NCI-H2171 (cell line): ENCODE results near the gene GGN.
A peak's percentile ranks its signal among the peaks of the same experiment; 100 is the strongest.
"Not testable (repeated sequence)": the region's sequence is repeated elsewhere in the genome, so short reads cannot be mapped to it uniquely, and the experiment has no call there.

Experiments
- DNase-seq: peaks from one replicate; lab custom pipeline; 2025; lab: John Stamatoyannopoulos, UW

GGN gene

DNA sequence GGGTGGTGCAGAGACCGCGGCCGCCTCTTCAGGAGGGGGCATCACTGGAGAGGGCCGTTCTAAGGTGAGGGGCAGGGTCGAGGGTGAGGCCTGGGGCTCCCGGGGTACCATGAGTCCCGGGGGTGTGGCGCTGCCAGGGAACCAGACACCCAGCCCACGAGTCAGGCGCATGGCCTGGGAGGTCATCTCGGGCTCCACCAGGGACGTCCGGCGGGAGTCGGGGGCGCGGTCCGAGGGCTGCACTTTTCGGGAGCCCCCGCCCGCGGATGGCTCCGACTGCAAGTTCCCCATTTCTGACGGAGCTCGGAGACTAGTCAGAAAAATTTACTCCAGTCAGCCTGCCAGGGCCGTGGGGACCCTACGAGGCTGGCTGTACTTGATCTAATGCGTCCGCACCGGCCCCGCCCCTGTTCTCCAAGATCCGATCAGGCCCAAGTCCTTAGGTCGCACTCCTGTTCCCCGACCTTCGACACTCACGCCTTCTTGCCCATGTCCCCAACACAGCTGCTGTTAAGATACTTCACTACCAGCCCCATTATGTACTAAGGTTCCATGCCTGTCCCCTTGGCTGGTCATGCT is 774 bp downstream of the GGN start:
- DNase-seq: no peak

DNA sequence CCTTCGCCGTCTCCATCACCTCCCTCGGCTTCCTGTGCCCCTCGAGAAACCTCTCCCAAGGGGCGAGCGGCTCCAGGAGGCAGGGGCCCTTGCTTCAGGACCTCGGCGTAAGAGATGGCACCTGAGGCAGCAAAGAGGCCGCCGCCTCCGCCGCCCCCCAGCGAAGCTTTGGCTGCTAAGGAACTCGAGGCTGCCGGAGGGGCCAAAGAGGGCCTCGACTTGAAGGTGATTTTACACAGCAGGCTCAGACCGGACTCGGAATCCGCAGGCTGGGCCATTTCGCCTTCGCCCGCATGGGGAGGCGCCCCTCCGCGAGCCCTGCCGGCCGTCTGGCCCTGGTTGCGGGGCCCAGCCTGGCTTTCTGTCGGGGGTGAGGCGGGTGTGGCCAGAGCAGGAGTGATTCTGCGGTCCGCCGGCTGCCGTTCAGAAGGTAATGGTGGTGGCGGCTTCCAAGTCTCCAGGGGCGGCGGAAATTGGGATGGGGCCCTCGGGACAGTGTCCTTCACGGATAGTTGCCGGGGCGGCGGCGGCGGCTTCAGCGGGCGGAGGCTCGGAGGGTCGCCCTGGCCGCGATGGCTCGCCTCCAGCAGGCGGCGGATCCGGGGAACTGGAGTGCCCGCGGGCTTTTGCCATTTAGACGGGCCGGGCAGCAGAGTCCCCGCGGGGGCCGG is 1.4 kb downstream of the GGN start:
- no peak for DNase-seq

DNA sequence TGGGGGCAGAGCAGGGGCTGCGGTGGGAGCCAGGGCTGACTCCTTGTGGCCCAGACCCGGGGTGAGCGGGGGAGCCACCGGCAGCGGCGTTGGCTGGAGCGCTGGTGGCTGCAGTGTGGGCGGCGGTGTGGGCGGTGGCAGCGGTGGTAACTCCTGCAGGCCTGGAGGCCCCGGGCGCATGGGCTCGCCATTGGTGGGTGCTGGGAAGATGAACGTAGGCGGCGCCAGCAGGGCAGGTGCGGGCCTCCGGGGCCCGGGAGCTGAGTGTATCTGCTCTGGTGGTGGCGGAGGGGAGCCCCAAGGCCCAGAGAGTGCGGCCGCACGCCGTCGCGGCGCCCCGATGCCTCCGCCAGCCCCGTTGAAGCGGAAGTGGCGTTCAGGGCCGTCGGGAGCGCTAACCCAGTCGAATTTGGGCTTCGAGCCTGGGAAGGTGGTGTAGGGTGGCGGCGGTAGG is 2.0 kb downstream of the GGN start:
- no peak for DNase-seq

DNA sequence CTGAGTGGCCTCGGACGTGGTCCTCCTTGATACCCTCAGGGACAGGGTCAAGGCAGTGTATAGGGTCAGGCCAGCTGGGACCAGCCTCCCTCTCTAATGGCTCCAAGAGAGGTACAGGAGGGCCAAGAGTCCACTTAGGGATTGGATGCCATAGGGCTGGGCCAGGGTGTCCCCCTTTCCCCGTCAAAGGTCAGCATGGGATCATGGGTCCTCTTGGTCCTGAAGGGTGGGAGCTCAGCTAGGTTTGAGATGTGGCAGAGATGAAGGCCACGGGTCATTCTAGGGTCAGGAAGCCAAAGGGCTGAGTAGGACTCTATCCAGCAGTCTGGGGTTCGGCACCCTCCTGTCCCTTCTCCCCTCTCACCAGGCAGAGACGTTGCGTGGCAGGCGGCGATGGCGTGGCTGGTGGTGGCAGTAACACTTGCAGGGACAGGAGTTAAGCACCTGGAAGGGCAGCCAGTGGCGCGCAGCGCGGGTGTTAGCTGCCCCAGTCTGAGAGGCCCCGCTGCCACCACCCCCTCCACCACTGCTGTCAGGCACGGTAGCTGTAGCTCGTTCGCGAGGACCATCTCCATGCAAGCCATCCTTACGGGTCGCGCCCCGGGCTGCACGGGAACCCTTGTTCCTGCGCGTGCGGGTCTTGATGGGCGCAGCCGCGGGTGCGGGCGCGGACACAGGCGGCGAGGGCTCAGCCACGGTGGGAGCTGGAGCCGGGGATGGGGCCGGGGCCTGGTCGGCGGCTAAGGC is 2.6 kb downstream of the GGN start:
- DNase-seq: no peak

DNA sequence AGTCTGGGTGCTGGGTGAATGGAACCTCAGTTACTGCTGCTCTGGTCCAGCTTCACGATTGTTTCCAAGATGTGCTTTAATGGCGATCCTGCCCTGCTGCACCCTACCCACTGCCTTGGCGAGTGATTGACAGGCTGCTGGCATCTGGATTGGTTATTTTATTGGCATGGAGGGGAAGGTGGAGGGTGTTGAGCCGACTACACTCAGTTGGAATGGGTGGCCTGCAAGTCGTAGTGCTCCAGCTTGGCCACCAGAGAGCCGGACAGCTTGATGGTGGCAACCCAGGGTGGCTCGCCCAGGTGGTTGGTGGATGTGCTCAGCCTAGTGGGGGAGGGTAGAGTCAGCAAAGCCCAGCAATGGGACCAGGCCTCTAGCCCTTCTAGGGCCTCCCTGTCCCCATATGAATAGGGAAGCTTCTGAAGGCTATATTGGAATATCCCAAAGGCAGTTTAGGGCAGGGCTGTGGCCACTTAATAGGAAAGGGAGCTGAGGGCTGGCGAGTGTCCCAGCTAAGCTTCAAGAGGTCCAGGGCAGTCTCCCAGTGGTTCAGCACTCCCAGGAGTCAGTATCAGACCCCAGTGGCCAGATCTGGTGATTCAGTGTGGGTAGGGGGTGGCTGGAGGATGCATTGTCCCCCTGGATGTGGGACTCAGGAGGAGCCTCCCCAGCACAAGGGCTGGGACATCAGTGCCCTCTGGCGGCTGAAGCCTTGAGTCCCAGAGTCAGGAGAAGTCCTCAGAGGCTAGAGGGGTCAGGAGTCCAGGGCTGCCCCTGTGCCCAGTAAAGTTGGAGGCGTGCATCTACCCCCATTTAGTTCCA is 3.4 kb downstream of the GGN start:
- DNase-seq: no peak

DNA sequence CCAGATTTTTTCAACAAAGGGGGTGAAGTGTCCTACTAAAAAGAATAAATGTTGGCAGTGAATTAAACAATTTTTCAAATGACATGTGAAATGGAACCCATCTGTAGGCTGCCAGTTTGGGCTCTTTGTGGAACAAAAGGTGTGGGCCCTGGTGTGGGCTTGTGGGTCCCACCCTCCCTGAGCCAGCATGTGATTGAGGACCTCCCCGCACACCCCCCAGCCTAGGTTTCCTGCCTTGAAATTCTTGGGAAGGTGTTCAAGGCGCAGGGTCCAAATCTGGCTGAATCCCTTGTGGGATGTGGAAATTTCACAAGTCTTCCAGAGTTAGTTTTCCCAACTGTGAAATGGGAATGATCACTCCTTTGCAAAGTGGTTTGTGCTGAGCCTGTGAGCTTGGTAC is 4.1 kb downstream of the GGN start:
- no peak for DNase-seq

DNA sequence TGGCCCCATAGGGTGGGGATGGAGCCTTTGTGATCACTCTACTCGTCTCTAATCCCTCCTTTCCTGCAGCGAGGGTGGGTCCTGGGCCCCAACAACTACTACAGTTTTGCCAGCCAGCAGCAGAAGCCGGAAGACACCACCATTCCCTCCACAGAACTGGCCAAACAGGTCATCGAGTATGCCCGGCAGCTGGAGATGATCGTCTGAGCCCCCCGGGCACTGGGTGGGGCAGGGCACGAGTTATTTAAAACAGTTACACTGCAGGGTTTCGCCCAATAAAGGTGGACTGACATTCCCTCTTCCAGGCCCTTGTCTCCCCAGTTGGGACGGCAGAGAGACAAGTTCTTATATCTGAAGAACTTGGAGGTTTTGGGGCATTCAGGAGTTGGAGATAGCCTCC is 4.7 kb downstream of the GGN start:
- DNase-seq: no peak

DNA sequence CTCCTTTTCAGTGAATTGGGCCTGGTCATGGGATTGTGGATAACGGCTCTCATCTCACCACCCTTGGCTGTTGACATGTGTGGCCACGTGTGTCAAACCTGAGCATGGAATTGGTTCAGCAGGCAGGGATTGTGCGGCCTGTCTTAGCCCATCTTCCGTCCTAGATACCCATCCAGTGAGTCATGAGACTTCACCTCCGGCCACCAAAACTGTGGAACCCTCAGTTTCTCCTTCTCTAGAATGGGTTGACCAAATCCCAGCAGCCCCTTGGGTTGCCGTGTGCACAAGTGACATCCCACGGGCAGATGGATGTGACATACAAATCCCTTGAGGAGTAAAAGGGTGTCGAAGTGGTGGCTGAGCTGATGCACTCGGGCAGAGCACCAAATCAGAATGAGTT is 6.7 kb downstream of the GGN start:
- no peak for DNase-seq

DNA sequence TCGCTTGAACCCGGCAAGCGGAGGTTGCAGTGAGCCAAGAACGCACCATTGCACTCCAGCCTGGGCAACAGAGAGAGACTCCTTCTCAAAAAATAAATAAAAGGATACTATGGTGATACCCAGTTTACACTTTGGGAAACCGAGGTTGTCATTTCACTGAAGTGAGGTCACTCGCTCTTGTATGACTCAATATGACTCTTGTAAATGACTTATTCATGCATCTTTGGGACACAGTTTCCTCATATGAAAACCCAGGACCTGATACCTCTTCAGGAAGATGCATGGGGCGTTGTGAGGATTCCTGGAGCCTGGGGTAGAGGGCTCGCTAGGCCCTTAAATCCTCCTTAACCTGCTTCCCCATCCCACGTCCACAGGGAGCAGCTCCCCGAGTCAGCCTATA is 9.0 kb downstream of the GGN start:
- no peak for DNase-seq

DNA sequence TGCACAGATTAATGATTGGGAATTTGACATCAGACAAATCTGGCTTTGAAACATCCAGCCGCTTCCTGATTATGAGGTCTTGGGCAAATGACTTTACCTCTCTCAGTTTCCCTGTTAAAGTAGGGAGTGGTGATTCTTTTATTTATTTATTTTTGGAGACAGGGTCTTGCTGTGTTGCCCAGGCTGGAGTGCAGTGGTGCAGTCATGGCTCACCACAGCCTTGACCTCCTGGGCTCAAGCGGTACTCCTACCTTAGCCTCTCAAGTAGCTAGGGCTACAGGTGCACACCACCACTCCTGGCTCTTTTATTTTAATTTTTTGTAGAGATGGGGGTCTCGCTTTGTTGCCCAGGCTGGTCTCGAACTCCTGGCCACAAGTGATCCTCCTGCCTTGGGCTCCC is 10.8 kb downstream of the GGN start:
- no peak for DNase-seq

DNA sequence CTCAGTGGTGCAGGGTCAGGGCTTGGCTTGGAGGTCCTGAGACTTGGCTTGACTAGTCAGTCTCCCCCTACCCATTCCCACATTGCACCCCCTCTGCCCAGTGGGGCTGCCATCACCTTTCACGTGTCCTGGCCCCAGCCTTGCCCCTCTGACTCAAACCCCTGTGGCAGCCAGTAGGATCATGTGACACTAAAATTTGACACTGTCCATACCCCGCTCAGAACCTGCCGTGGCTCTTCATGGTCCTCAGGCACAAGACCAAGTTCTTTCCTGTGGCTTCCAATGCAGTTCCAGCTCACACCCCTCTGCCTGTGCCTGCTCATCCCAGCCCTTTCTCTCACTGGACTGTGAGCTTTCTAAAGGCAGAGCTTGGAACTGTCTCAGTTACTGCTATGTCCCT is 11.3 kb downstream of the GGN start:
- no peak for DNase-seq

DNA sequence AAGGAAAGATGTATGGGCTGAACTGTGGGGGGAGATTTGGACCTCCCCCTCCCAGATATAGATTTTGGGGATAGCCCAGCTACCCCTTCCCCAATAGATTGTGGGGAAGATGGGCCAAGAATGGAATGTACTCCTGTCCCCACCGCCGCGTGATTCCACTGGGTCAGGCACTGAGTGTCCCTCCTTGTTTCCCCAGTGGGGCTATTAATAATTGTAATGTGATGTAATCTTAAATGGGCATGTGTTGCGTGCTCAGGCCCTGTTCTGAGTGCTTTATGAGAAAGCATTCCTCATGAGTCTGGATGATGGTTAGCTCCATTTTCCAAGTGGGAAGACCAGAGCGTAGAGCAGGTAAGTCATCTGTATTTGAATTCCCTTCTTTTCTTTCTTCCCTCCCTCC is 12.1 kb downstream of the GGN start:
- DNase-seq: no peak

DNA sequence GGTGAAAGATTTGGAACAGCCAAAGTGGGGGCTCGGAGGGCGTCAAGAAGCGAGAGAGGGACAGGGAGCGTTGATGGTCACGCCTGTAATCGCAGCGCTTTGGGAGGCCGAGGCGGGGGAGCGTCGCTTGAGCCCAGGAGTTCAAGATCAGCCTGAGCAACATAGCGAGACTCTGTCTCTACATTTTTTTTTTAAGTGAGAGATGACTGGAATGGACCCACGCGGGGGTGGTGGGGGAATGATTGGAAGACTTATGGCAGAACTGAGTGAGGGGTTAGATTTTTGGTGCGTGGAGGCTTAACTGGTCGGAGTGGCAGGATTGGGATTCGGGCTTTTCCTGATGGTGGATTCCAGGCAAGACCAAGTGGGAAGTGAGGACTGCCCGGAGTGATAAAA is 12.7 kb downstream of the GGN start:
- no peak for DNase-seq

DNA sequence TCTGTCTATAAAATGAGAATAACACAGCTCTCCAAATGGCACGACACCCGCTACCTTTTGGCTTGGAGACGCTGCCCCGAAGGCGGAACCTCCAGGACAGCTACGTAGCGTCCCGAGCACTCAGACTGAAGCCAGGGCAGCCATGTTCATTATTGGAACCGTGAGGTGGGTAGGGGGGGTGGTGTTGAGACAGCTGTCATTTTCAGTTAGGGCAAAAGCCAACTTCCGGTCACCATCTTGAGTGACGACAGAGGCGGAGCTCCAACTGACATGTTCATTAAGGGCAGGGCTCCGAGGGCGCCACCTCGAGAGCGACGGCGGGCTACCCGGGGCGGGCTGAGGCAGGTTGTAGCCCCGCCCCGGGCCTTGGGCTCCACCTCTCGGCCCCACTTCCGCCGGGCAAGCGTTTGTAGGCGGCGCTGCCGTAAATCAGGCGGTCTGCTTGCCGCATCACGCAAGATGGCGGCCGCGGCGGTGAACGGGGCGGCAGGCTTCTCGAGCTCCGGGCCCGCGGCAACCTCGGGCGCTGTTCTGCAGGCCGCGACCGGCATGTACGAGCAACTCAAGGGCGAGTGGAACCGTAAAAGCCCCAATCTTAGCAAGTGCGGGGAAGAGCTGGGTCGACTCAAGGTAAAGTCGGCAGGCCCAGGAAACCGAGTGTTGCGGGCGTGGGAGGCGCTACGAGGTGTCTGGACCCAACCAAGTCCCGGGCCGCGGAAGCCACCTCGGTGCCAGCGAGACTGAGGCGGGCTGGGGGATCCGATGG is 13.3 kb downstream of the GGN start, which contains the start of gene PSMD8:
Gene PSMD8, plus strand, starts transcription at position 240 of the 766 bp plus-strand sequence. Its CDS starts 31 bp downstream, at position 271.
- peak; percentile 99 for DNase-seq

DNA sequence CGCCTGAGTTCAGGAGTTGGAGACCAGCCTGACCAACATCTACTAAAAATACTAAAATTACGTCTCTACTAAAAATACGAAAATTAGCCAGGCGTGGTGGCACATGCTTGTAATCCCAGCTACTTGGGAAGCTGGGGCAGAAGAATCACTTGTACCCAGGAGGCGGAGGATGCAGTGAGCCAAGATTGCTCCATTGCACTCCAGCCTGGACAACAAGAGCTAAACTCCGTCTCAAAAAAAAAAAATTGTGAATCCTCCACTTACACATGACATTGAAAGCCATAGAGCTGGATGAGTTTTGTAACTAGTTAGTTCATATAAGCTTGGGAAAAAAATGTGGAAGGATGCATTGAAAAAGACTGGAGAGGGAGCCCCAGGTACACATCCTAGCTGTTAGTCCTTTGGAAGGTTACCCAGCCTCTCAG is 13.9 kb downstream of the GGN start:
- DNase-seq: no peak

DNA sequence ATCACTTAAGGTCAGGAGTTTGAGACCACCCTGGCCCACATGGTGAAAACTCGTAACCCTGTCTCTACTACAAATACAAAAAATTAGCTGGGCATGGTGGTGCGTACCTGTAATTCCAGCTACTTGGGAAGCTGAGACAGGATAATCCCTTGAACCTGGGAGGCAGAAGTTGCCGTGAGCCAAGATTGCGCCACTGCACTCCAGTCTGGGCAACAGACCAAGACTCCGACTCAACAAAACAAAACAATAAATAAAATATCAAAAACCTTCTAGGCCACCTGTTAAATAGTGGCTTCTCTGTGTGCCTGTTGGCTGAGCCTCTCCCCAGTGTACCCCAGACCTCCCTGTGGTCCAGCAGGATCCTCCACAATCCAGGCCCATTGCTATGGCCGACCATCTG is 16.8 kb downstream of the GGN start:
- DNase-seq: no peak

DNA sequence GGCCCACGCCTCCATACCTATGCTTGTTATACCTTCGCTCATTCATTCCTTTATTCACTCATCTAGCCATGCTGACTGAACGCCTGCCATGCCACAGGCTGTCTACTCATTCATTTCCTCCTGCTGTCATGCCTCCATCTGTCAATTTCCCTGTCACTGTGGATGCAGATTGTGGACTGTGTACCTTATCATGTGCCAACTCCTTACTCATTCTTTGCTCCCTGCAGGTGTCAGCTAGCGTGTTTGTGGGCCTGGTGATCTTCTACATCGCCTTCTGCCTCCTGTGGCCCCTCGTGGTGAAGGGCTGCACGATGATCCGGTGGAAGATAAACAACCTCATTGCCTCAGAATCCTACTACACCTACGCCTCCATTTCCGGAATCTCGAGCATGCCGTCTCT is 17.5 kb downstream of the GGN start:
- DNase-seq: no peak

DNA sequence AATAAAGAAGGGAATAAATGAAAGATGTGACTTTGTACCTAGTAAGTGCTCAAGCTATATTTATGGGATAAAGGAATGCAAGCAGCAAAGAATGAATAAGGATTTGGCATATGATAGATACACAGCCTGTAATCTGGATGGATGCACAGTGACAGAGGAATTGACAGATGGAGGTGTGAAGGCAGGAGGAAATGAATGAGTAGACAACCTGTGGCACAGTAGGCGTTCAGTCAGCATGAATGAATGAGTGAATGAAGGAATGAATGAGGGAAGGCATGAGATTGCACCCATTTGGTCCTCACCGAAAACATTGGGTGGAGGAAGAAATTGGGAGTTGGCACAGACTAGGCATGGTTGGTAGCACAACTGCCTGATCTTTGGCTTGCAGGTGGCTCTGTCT is 18.2 kb downstream of the GGN start:
- DNase-seq: no peak

DNA sequence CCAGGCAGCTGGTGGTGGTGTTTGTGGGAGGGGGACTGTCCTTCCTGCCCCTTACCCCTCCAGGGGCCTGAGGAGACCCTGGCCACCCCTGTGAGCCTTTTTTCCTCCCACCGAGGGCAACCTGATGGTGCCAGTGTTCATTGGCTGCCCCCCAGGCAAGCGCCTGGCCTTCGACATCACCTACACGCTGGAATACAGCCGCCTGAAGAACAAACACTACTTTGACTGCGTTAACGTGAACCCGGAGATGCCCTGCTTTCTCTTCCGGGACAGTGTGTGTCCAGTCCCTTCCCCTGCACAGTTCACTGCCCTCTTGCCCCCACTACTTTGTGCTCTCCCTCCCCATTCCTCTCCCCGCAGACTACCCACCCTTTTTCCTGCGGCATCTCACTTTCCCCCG is 20.8 kb downstream of the GGN start:
- DNase-seq: no peak

DNA sequence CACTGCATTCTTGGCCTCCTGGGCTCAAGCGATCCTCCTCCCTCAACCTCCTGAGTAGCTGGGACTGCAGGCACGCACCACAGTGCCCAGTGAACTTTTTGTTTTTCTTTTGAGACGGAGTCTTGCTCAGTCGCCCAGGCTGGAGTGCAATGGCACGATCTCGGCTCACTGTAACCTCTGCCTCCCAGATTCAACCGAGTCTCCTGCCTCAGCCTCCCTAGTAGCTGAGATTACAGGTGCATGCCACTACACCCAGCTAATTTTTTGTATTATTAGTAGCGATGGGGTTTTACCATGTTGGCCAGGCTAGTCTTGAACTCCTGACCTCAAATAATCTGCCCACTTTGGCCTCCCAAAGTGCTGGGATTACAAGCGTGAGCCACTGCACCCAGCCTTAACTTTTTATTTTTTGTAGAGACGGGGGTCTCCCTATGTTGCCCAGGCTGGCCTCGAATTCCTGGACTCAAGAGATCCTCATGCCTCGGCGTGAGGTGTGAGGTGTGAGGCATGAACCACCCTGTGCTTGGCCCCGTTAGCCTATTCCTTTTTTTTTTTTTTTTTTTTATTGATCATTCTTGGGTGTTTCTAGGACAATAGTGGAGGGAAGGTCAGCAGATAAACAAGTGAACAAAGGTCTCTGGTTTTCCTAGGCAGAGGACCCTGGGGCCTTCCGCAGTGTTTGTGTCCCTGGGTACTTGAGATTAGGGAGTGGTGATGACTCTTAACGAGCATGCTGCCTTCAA is 24.7 kb downstream of the GGN start:
- DNase-seq: not testable (repeated sequence)
